ENCODE data around the gene PTPN5.
A peak's percentile ranks its signal among the peaks of the same experiment; 100 is the strongest.
"Not testable (repeated sequence)": the region's sequence is repeated elsewhere in the genome, so short reads cannot be mapped to it uniquely, and the experiment has no call there.

PTPN5 gene

DNA sequence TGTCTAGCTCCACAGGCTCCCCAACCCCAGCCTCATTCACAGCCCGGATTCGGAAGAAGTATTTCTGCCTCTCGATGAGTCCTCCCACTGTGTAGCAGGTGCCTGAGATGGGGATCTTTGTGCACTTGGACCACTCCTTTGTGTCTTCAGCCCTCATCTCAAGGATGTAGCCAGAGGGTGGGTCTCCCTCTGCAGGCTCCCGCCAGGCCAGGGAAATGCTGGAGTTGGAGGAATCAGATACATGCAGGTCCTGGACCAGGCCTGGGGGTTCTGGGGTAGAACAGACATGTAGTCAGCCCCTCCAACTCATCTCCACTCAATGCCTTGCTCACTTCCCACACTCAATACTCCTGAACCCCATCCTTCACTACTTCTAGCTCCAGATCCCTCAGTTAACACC lies 82.2 kb downstream of the PTPN5 start:
- DNase-seq (ENCODE audit: low spot score) = no peak

DNA sequence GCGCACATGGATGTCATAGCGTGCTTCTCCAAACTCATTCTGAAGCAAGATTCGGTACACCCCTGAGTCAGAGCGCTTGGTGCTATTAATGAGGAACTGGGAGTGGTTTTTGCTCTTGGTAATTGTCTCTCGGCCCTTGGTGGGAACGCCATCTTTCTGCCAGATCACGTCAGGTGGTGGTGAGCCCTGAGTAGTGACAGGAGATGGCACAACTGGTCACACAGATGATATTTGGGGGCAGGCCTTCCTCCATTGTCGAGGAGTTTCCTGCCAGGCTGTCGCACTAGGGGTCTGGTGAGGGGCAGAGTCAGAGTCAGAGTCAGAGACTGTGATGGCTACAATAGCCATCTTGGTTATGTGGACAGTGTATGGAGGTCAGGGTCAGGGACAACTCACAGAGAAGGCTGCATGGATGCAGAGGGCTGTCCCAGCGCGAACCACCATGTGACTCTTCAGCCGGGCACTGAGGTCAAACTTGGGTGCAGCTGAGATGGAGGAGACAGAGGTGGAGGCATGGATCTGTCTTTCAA lies 83.7 kb downstream of the PTPN5 start:
- DNase-seq (ENCODE audit: low spot score) = no peak

DNA sequence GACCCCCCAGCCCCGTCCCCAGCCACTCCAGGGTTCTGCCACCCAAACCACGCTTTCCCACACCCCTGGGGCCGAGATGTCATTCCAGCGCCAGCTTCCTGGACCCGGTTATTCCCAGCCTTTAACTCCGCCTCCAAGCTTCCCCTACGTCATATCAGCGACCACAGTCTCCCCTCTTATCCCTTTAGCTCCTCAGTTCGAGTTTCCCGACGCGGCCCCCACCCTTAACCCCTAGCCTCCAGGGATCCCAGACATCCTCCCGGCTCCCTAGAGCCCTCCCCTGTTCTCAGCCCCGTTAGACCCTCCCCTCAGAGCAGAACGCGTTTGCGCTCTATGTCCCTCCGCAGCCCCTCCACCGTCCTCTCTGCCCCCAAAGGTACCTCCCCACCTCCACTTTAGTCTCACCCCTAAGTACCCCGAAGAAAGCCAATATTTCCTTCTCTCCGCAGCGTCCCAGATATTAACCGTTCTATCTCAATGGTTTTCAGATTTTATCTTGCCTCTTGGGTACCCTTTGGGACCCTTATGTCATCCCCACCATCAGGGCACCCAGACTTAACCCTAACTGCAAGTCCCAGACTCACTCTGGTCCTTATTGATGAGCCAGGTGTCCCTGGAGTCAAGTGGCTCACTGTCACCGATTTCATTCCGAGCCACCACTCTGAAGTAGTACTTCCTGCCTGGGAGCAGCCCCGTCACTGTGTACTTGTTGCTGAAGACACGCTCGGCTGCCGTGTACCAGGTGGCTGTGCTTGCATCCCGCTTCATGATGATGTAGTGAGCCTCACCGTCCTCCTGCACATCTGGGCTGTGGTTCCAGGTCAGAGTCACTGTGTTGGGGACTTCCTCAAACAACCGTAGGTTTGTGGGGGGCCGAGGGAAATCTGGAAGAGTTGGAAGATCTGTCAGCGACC lies 85.0 kb downstream of the PTPN5 start:
- no peak for DNase-seq (ENCODE audit: low spot score)

DNA sequence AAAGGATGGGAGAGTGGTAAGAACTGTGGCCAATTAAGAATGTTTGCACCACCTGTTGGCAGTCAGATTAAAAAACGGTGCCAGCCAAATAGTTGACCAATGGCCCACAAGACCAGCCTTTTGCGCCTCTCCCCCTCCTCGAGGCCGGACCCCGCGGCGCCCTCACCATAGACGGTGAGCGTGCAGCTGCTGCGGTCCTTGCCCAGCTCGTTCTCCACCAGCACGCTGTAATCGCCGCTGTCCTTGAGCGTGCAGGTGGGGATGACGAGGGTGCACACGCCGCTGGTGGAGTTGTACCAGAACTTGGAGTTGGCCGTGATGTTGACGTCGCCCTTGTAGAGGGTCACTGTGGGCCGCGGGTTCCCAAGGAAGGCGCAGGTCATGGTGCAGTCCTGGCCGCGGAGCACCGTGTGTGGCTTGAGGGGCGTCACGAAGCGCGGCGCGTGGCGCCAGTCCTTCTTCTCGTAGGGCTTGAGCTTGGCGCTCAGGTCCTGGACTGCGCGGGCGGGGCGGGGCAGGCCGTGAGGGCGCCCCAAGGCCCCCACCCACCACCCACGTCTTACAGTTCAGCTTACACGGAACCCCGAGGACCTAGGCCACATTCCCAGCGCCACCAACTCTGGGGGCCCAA lies 85.8 kb downstream of the PTPN5 start:
- DNase-seq (ENCODE audit: low spot score) = no peak

DNA sequence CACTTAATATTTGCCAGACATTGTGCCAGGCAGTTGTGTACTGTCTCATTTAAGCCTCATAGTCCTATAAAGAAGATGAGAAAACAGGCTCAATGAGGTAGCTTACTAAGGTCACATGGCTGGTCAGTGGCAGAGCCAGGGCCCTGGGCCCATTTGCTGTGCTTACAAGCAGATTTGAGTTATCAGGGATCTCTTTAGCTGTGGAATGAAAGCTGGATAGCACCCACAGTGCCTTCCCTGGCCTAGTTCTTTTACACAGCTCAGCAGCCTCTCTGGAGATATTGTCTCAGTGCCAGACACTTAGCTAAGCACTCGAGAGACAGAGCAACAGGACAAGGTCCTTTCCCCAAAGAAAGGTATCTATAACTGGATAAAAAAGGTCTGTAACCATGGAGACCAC lies 86.9 kb downstream of the PTPN5 start:
- DNase-seq (ENCODE audit: low spot score) = no peak

DNA sequence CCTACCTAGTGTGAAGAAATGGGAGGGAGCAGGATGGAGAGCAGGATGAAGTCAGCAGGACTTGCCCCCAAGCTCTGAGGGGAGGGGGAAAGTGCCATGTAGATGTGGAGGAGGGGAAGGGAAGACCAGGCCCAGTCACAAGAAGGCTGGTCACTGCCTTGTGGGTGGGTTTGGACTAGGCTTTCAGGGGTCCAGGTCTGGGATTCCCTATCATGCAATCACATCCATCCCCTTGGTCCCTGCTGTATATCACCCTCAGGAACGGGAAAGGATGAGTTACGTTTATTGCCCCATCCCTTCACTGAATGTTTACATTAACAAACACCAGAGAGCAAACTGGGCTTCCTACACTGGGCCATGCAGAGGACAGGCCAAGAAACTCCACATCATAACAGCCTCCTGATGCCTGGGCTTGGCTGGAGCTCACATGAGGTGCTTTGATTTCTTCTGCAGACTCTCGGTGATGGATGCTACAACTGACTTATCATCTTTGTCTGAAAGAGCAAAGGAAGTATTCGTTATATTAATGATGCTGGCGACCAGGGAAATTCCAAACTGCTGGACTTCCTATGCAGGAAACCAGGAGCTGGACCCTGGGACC lies 87.5 kb downstream of the PTPN5 start:
- no peak for DNase-seq (ENCODE audit: low spot score)

DNA sequence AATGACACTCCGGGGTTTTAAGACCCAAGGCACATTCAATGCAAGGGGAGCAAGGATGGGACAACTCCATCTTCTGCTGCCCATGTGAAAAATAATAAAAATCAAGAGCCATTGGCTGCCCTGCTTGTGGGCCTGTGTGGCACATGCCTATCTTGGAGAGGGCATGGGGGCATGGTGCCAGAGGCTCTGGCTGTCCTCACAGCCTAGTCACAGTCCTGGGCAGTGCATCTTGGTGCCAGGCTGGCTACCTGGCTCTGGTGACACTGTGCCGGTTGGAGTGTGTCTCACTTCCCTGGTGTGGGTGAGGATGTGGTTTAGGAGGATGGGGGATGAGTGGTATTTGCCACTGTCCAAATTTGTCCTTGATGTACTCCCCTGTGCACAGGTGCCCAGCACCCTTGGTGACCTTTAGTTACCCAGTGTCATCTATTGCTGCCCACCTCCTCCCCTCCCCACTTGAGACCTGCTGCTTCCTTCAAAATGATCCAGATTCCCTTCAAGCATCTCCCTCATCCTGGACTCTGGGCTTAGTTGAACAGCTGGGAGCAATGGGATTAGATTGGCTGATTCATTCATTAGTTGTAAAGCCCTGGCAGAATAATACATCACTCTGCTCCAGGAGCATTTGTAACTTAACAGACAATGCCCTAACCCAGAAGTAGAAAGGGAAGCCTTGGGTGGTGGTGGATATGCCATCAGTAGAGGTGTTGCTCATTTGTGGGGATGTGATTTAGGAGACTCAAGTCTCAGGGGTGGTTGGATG lies 88.4 kb downstream of the PTPN5 start:
- no peak for DNase-seq (ENCODE audit: low spot score)

DNA sequence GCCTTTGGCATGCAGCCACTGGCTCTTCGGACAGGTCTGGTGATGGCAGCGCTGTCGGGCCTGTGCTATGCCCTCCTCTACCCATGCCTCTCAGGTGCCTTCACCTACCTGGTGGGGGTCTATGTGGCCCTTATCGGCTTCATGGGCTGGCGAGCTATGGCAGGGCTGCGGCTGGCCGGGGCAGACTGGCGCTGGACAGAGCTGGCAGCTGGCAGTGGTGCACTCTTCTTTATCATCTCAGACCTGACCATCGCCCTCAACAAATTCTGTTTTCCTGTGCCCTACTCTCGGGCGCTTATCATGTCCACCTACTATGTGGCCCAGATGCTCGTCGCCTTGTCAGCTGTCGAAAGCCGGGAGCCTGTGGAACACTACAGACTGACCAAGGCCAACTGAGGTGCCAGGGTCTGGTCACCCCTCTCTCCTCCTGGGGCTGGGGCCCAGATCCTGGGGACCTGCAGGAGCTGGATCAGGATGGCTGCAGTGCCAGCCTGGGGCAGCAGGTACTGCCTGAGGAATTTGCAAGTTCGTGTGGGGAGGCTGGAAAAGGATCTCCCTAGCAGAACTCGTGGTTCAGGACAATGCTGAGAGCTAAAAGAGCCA lies 89.9 kb downstream of the PTPN5 start:
- DNase-seq (ENCODE audit: low spot score) = no peak

DNA sequence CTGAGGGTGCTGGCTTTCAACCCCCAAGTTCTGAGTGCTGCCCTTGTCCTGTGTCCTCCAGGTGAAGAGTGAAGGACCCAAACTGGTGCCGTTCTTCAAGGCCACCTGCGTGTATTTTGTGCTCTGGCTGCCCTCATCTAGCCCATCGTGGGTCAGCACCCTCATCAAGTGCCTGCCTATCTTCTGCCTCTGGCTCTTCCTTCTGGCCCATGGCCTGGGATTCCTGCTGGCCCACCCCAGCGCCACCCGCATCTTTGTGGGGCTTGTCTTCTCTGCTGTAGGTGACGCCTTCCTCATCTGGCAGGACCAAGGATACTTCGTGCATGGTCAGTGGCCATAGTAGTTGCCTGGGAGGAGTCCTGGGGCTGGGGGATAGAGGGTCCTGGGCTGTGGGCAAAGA lies 90.7 kb downstream of the PTPN5 start:
- no peak for DNase-seq (ENCODE audit: low spot score)

DNA sequence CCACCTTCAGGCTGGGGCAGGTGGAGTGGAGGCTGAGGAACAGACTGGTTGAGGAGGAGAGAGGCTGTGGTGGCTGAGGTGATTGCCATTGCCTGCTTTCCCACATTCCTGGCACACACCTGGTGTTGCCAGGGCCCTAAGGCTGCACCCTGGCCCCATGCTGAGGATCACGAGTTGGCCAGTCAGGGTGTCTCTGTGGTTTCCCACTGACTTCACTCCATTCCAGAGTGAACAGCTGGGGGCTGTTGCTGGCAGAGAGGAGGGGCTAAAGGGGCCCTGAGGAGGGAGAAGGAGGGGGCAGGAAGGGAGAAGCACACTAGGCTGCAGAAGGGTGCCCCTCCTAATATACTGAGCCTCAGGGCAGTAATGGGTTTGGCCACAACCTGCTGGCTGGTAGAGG lies 91.2 kb downstream of the PTPN5 start:
- no peak for DNase-seq (ENCODE audit: low spot score)

DNA sequence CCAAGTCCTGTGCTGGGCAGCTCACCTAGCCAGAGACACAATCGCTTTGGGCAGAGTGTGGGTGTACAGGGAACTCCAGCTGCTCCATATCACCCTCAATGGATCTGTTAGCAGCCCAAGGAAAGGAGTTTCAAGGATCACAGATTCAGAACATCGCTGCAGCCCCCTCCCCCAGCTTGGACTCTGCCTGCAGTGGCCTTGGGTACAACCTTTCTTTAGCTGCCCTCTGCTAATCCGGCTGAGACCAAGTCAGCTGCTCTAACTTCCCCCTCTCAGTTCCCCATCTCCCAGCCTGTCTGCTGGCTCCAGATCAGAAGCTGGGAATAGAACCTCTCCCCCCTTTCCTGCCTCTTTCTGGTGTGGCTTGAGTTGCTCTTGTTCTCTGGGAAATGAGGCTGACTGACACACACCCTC lies 91.7 kb downstream of the PTPN5 start:
- no peak for DNase-seq (ENCODE audit: low spot score)

DNA sequence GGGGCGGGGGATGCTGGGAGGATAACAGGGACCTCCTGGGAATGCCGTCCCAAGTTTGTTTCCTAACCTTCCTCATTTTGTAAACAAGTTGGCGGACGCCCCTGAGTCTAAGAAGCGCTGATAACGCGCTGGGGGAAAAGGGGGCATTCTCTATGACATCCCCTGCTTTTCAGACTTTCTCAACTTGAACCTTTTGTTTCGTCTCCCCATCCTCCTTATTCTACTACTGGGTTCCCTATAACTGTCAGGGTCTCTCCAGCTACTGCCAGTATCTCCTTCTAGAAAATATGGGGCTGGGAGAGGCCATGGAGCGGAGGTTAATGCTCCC lies 92.4 kb downstream of the PTPN5 start:
- no peak for DNase-seq (ENCODE audit: low spot score)

DNA sequence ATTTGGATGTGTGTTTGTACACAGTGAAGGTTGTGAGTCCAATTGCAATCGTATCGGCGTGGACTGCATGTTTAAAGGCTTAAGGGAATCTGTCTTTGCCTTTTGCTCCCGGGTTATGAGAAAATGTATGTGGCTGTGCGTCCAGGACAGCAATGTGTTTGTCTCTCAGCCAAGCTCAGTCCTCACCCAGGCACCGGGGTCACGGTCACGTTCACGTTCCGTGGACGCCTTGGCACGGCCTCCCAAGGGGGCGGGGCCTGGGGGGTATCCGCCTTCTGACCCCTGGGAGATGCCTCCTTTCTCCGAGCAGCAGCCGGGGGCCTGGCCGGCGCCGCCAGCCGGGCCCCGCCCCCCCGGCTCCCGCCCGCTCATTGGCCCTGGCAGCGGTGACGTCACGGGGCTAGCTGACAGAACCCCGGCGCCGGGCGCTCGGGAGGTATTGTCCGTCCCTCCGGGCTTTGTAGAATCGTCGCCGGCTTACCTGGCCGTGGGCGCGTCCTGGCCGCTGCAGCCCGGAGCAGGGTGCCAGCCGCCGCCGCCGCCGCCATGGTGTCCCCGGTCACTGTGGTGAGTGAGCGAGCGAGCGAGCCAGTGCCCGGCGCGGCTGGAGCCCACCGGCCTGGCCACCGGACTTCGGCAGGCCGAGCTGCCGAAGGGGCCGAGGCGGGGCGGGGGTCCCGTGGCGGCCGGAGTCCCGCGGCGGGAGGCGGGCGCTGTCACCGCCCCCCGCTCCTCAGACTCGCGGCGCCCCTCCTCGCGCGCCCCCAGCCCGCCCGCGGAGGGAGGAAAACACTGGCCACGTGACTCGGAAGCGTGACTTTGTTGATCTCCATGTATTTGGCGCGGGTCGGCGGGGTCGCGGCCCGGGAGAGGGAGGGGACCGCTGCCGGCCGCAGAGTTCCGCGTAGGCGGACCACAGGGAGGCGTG lies 93.0 kb downstream of the PTPN5 start, which contains the start of gene TMEM86A:
TSS of gene TMEM86A (plus strand) at position 439 of the 928 bp plus-strand sequence. CDS start at position 547, 108 bp downstream.
- peak; percentile 95 for DNase-seq (ENCODE audit: low spot score)

DNA sequence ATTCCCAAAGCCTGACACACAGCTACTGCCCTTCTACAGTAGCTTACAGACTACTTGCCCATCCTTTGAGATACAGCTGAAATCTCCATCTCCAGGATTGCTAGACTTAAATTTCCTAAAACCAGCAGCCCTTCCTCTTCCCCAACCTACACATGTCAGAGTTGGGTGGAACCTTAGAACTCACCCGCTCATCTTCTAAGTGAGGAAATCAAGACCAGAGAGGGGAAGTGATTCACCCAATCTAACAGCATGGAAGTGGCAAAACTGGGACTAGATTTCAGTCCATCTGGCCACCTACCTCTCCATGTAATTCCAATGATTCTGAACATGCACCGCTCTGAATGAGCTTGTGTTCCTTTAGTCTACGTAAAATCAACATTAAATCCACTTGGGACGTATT lies 94.0 kb downstream of the PTPN5 start:
- no peak for DNase-seq (ENCODE audit: low spot score)

DNA sequence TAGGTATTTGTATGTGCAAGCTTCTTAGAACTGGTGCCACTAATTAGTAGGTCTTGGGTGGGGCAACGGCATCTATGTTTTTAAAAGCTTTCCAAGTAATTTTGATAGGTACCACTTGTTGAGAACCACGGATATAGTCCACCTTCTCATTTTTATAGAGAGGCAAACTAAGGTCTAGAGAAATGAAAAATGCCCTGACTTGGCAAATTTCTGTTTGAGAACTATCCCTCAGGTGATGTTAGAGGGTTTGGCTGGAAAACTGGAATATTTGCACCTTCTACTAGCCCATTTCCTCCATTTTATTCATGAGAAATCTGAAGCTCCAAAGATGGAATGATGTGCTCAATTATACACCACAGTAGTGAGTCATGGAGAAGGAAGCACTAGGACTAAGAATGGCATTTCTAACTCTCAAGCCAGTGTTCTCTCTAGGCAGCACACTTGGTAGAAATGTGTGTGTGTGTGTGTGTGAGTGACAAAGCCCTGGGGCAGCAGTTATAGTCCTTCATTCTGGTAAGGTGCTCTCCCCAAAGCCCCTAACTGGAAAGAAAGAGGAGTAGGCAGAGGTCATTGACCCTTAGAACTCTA lies 94.9 kb downstream of the PTPN5 start:
- no peak for DNase-seq (ENCODE audit: low spot score)

DNA sequence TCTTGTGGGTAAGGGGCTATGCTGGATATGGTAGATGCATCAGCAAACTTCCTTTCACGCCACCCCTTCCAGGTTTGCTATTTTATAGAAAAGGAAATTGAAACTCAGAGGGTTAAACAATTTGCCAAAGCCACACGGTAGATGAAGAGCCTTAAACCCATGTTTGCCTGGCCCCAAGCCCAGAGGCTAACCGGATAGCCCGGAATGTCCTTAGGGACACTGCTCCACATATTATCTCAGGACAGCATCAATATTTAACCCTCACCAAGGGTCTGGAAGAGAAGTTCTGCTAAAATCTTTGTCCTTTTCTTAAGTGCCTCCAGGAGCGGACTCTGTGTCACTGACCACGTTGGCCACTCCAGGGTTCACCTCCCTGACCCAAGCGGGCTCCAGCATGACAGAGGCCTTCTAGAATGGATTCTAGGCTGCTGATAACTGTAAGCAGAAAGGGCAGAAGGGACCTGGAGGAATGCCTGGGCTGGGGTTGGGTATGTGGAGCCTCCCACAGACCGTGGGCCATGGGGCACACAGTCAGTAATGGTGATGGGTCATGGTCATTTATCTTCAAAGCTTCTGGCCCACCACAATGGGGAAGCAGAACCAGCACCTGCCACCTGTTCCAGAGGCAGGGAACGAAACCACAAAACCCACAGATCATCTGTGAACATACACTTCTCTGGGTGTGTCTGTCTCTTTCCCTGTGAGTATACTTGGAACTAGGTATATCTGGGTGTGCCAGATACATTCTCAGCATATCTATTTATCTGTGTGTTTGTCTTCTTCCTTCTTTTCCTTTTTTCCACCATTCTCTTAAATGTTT lies 98.4 kb downstream of the PTPN5 start:
- DNase-seq (ENCODE audit: low spot score) = no peak

DNA sequence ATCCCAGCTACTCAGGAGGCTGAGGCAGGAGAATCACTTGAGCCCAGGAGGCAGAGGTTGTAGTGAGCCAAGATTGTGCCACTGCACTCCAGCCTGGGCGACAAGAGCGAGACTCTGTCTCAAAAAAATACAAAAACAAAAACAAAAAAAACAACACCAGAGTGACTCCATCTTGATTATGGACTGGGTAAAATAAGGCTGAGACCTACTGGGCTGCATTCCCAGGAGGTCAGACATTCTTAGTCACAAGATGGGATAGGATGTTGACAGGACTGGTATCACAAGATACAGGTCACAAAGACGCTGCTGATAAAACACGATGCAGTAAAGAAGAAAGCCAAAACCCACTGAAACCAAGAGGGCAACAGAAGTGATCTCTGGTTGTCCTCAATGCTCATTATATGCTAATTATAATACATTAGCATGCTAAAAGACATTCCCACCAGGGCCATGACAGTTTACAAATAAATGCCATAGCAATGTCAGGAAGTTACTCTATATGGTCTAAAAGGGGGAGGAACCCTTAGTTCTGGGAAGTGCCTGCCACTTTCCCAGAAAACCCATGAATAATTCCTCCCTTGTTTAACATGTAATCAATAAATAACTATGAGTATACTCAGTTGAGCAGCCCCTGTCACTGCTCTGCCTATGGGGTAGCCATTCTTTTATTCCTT lies 100.0 kb downstream of the PTPN5 start:
- DNase-seq (ENCODE audit: low spot score) = not testable (repeated sequence)

DNA sequence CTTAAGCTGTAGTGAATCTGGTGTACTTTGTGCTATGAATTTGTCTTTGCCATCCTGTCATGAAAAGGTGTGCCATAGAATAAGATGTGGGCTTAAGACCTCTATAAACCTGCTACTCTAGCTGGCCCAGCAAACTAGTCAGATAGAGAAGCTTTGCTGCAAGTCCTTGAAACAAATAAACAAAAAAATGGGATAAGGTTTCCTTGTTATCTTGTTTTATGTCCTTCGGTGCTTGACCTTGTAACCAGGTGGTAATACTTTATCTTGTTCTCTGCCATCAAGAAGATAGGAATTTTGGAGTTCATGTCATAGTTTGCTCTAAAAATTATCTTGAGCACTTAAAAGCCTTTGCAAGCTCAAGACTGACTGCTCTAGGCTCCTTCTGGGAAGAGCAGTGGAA lies 107.3 kb downstream of the PTPN5 start:
- DNase-seq (ENCODE audit: low spot score) = no peak

DNA sequence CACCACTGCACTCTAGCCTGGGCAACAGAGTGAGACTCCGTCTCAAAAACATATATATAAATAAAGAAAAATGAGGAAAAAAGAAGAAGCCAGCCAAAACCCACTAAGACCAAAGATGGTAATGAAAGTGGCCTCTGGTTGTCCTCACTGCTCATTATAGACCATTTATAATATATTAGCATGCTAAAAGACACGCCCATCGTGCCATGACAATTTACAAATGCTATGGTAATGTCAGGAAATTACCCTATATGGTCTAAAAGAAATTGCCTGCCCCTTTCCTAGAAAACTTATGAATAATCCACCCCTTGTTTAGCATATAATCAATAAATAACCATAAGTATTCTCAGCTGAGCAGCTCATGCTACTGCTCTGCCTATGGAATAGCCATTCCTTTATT lies 109.1 kb downstream of the PTPN5 start:
- DNase-seq (ENCODE audit: low spot score) = no peak
